Activated CD8-positive, alpha-beta memory T cell treated with anti-CD3 and anti-CD28 coated beads for 48 hours (primary cell): ENCODE measurements around the gene TMEM135.

Experiments
- DNase-seq, 3 experiments: peaks; one replicate each; pipeline ENCODE4 v3.0.0-alpha.2; 2020; ENCODE audit warnings: low read depth in 2 of 3, low spot score in 2 of 3

The TMEM135 gene

GRCh38 chr11:87347441-87347840 lies 309.7 kb downstream of the TMEM135 start:
- DNase-seq = no peak

GRCh38 chr11:87347854-87348253 lies 310.1 kb downstream of the TMEM135 start:
- no peak for DNase-seq

GRCh38 chr11:87351676-87352075 lies 313.9 kb downstream of the TMEM135 start:
- DNase-seq = no peak

- DNase-seq = peak; percentile 66 to 89 (median 83)
These were observed 315.3 kb downstream of the TMEM135 start for GRCh38 chr11:87352759-87353707.

- DNase-seq = no peak
These were observed 316.1 kb downstream of the TMEM135 start for GRCh38 chr11:87353771-87354345.

GRCh38 chr11:87355596-87355995 lies 317.9 kb downstream of the TMEM135 start:
- DNase-seq = no peak

- no peak for DNase-seq
These were observed 318.7 kb downstream of the TMEM135 start for GRCh38 chr11:87356428-87356827.

GRCh38 chr11:87358461-87358860 lies 320.7 kb downstream of the TMEM135 start:
- no peak for DNase-seq

- DNase-seq = no peak
These were observed 321.7 kb downstream of the TMEM135 start for GRCh38 chr11:87359401-87359800.

GRCh38 chr11:87361891-87362290 lies 324.2 kb downstream of the TMEM135 start:
- DNase-seq = no peak

- DNase-seq = no peak
These were observed 328.6 kb downstream of the TMEM135 start for GRCh38 chr11:87366346-87366745.

- DNase-seq = no peak
These were observed 329.1 kb downstream of the TMEM135 start for GRCh38 chr11:87366763-87367405.

- DNase-seq = no peak
These were observed 330.4 kb downstream of the TMEM135 start for GRCh38 chr11:87368151-87368550.

GRCh38 chr11:87368858-87369480 lies 331.2 kb downstream of the TMEM135 start:
- DNase-seq = no peak

GRCh38 chr11:87369888-87370287 lies 332.2 kb downstream of the TMEM135 start:
- no peak for DNase-seq

- no peak for DNase-seq
These were observed 334.3 kb downstream of the TMEM135 start for GRCh38 chr11:87372065-87372464.
